Astrocyte (in vitro differentiated cells and primary cell): ENCODE results near the gene LMNB1.
"Not testable (repeated sequence)": the region's sequence is repeated elsewhere in the genome, so short reads cannot be mapped to it uniquely, and the experiment has no call there.

Experiments used
- EZH2 ChIP-seq: IDR thresholded peaks from 2 replicates; pipeline ENCODE4 v1.6.1; 2012; ENCODE audit warnings: mild to moderate bottlenecking, low read length, inconsistent platforms; ENCODE audit not compliant: insufficient read depth
- TF ChIP-seq, protein P1 (sequence below): IDR thresholded peaks from 2 replicates; pipeline ENCODE4 v1.5.1; 2011; ENCODE audit warnings: low read depth, mild to moderate bottlenecking, inconsistent platforms, low read length, moderate library complexity; ENCODE audit not compliant: insufficient read depth

DNA sequence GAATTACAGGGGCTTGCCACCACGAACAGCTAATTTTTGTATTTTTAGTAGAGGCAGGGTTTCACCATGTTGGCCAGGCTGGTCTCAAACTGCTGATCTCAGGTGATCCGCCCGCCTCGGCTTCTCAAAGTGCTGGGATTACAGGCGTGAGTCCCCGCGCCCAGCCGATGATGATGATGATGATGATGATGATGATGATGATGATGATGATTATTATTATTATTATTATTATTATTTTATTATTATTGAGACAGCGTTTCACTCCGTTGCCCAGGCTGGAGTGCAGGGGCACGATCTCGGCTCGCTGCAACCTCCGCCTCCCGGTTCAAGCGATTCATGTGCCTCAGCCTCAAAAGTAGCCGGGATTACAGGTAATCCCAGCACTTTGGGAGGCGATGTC lies 42.4 kb upstream of the LMNB1 start:
- TF ChIP-seq, protein P1, sequence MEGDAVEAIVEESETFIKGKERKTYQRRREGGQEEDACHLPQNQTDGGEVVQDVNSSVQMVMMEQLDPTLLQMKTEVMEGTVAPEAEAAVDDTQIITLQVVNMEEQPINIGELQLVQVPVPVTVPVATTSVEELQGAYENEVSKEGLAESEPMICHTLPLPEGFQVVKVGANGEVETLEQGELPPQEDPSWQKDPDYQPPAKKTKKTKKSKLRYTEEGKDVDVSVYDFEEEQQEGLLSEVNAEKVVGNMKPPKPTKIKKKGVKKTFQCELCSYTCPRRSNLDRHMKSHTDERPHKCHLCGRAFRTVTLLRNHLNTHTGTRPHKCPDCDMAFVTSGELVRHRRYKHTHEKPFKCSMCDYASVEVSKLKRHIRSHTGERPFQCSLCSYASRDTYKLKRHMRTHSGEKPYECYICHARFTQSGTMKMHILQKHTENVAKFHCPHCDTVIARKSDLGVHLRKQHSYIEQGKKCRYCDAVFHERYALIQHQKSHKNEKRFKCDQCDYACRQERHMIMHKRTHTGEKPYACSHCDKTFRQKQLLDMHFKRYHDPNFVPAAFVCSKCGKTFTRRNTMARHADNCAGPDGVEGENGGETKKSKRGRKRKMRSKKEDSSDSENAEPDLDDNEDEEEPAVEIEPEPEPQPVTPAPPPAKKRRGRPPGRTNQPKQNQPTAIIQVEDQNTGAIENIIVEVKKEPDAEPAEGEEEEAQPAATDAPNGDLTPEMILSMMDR: not testable (repeated sequence)
- TF ChIP-seq EZH2: not testable (repeated sequence)
